Bronchial epithelial cell (primary cell): Measurements from ENCODE around the gene ELMOD1. TPM values are rescaled to one million over a fixed set of nuclear protein-coding genes. Genes with fewer than 3 reads are reported as not detected.

Source experiments
- DNase-seq: peaks from one replicate; pipeline ENCODE4 v3.0.0-alpha.2; 2010; ENCODE audit warnings: low read depth
- FAIRE-seq: peaks from 2 replicates; lab custom pipeline; 2011; peaks lifted over from hg19 to GRCh38; lab: Jason Lieb, UNC
- H3K27me3 ChIP-seq: 2 replicates; pipeline ENCODE4 v1.5.1; 2011; ENCODE audit warnings: low read length; ENCODE audit not compliant: control insufficient read depth, insufficient read depth
- H3K36me3 ChIP-seq: 2 replicates; pipeline ENCODE4 v1.5.1; 2011; ENCODE audit warnings: low read length; ENCODE audit not compliant: control insufficient read depth, insufficient read depth
- H3K4me3 ChIP-seq: 2 replicates; pipeline ENCODE4 v1.5.1; 2011; ENCODE audit warnings: mild to moderate bottlenecking, low read depth, low read length, control low read depth
- CTCF ChIP-seq: IDR thresholded peaks from 2 replicates; pipeline ENCODE4 v1.5.1; 2011; ENCODE audit warnings: mild to moderate bottlenecking, moderate library complexity, low read length, control low read depth, inconsistent platforms; ENCODE audit not compliant: insufficient read depth, severe bottlenecking
- total RNA-seq: library from RNA; depleted of rRNA; stranded (reverse); fragments of >200 nt; gene quantifications from 2 replicates; pipeline ENCODE4 v1.2.1, GENCODE V29; 2014

The ELMOD1 gene
- total RNA-seq, 1 donor from 2014 or later, result under 0.01 TPM

- DNase-seq, result no peak
- H3K4me3 ChIP-seq, result no peak overlapping the region
- TF ChIP-seq CTCF, result no peak
- FAIRE-seq, result no peak
- no peaks in the 10 kb centered on the region for H3K36me3 ChIP-seq
- no peaks in the 10 kb centered on the region for H3K27me3 ChIP-seq
Observed at GRCh38 chr11:107688322-107688918, 97.5 kb downstream of the ELMOD1 start.

GRCh38 chr11:107689317-107690202 is 98.6 kb downstream of the ELMOD1 start:
- Histone ChIP-seq H3K27me3 (no peaks in the 10 kb centered on the region), H3K4me3 (no peak overlapping the region), H3K36me3 (no peaks in the 10 kb centered on the region)
- no peak for FAIRE-seq
- DNase-seq, result peak; percentile 52
- peak; percentile 55 for TF ChIP-seq CTCF

GRCh38 chr11:107691000-107691750 is 100.2 kb downstream of the ELMOD1 start:
- no peaks in the 10 kb centered on the region for H3K27me3 ChIP-seq
- FAIRE-seq (no peak), DNase-seq (peak; percentile 40)
- no peaks in the 10 kb centered on the region for H3K36me3 ChIP-seq
- no peak for TF ChIP-seq CTCF
- H3K4me3 ChIP-seq, result no peak overlapping the region

- TF ChIP-seq CTCF, result no peak
- DNase-seq, result no peak
- Histone ChIP-seq H3K27me3 (no peaks in the 10 kb centered on the region), H3K36me3 (no peaks in the 10 kb centered on the region), H3K4me3 (no peak overlapping the region)
- no peak for FAIRE-seq
Observed at GRCh38 chr11:107695446-107695845, 104.5 kb downstream of the ELMOD1 start.

- TF ChIP-seq CTCF, result no peak
- FAIRE-seq (no peak), DNase-seq (peak; percentile 93)
- no peak overlapping the region for H3K4me3 ChIP-seq
- no peaks in the 10 kb centered on the region for H3K27me3 ChIP-seq
- H3K36me3 ChIP-seq, result no peaks in the 10 kb centered on the region
Observed at GRCh38 chr11:107696140-107696539, 105.2 kb downstream of the ELMOD1 start.
